GM21423 (cell line): Measurements from ENCODE around the gene FLCN.
"Not testable (repeated sequence)": the region's sequence is repeated elsewhere in the genome, so short reads cannot be mapped to it uniquely, and the experiment has no call there.

Source experiments
- ATAC-seq: cut with Tn5 transposase; IDR thresholded peaks from one replicate; pipeline ENCODE4 v1.9.1; 2021; ENCODE audit warnings: mild to moderate bottlenecking, moderate library complexity; ENCODE audit not compliant: unreplicated experiment

The FLCN gene

DNA sequence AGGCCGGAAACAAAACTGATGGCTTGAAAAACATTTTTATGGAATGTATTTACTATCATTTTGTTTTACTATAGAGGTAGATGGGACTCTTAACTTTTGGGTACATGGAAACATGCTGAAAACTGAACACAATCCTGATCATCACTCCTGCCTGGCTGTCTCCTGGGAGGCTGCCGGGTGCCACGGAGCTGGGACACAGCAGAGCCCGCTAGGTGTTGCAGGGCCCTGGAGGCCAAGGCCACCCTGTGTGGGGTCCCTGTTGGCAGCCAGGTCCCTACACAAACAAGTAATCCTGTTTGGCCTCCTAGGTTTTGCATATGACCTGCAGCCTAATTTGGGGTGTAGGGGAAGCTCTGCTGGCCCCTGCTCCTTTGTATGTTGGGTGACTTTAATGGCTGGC, 48.4 kb downstream of the FLCN start:
- no peak for ATAC-seq

DNA sequence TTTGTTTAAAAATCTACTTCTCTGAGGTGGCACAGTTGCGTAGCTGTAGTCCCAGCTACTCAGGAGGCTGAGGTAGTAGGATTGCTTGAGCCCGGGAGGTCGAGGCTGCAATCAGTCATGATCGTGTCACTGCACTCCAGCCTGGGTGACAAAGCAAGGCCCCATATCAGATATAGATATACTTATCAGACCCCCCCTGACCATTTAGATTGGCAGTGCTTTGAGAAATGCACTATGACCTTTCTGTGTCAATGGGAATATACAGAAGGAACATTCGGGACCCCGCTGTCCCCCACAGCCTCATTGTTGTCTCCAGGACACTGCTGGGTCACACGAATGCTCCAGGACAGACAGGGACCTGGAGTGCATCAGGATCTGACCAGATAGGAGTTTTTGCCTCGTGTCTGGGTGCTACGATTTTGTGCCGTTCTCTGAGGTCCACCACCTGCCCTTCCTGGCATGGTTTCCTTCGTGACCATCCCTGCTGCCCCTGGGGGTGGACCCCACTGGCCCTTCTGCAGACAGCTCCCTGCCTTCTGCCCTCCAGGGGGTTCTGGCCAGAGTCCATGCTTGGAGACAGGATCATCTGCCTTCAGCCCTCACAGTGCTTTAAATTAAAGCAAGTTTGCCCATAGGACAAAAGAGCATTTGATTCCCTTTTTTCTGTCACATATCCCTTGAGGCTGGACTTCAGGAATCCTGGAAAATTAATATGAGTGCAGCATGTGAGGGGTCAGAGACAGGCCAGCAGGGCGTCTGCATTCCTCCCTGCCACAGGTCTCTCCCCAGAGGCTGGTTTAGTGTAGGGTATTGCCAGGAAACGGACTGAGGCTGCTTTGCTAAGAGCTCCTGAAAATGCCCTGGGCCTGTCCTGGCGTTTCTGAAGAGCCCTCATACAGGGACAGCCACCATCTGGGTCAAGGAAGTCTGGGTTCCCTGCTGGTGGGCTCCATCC, 50.1 kb downstream of the FLCN start:
- ATAC-seq = no peak

DNA sequence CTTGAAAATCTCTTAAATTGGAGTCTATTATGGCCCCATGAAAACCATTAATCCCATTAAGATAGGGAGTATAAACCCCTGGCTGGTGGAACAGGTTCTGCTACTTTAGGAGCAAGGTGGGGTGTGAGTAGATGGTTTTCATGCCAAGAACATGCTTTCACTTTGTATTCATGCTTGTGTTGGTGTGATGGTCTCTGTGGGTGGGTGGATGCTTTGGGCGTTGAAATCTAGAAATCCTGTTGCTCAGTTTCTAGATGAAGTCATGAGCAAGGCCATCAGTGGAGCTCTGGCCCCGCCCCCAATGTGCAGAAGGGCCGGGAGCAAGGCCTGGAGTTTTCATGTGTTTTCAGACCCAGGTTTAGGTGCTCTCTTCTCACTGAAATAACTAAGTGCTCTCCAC, 50.9 kb downstream of the FLCN start:
- ATAC-seq = no peak

DNA sequence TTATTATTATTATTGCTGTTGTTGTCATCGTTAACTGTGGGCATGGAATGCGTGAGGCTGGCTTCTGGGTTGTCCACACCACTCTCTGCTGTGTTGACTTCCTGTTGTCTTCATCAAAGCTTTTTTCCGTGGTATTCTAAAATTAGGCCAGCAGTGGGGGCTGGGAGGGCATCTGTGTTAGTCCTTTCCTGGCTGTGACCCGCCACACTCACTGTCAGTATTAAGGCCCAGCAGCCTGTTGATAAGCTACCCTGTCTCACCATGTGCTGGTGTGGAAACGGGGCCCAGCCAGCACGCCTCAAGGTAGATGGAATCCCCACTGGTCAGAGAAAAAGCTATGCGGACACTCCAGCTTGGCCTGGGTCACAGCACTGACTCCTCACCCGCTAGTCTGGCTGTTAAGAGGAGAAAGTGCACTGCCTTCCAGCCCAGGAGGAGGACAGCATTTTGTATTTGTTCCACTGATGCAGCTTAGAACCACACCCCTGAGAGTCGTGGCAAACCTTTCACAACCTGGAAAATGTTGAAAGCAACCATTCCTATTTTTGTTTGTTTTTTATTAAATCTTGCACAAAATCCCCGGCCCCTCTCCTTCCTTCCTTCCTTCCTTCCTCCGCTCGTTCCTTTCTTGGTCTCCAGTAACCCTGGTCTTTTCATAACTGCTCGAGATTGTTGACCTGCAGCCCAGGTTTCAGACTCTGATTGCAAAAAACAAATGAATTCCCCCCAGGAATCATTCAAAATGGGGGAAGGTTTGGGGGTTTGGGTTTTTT, 51.8 kb downstream of the FLCN start:
- ATAC-seq = not testable (repeated sequence)

DNA sequence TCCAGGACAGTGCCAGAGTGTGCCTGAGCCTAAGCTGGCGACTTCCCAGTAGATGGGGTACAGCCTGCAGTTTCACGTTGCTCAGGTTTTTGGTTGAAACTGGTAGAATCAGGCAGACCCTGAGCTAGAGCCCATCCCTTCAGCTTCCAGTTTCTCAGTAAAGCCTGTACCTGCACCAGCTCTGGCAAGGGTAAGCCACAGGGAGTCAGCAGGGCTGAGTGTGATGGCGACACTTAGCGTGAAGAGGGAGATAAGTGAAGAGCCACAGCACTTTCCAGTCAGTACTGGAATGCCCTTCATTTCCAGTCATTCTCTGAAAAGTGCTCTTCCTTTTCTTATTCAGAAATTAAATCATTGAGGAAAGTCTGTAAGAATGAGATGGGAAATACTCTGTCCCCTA, 53.2 kb downstream of the FLCN start:
- ATAC-seq = no peak

DNA sequence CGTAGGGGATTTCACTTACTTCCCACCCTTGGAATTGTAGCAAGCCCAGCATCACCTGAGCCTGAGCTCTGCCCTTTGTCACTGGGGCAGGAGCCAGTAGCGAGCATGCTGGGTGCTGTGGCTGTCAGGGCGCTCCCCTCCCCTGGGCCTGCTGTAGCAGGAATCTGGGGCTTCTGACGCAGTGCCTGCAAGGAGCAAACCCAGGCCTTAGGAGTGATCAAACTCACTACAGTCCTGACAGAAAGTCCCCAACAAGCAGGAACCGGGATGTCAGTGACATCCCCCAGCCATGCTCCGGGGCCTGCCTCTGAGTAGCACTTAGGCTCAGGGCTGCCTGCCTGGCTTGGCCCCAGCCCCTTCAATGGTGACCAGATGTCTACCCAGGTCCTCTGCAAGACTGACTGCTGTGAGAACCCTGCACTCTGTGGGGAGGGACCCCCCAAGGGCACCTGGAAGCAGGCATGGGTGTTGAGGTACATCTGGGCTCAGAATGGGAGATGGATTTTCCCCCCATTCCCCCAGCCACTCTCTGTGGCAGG, 54.3 kb downstream of the FLCN start:
- no peak for ATAC-seq

DNA sequence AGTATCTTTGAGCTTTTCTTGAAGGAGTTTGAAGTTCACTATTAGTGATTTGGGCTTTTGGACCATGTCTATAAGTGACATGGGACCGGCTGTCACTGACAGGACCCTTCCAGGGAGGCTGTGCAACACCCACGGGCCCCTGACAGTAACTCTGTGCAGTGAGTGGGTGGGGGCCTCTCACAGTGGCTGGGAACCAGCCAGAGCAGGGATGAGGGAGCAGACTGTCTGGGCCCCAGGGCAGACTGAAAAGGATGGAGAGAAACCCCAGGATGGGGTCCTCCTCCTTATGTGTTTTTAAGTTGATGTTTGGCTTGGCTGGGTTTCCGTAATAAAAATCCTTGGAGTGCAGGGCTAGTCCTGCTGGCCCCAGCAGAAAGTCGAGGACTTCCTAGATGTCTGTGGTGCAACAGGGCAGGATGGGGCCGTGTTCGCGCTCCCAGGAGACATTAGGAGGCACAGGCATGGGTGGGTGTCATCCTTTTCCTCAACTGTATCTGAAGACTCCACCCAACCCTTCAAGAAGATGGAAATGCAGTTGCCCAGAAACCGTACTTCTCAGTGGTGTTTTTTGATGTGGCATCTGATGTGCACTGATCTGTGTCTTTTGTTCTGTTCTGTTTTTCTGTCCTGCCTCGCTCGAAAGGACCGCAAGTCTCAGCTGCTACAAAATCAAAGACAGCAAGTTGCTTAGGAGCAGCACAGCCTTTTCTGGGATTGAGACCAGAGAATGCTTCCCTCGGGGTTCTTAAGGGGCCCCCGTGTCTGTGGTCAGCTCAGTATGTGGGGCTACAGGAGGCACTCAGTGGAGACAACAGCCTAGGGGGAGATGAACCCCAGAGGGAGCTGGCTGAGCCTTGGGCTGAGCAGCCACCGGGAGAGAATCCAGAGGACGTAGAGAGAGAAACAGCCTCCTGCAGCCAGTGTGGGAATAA, 55.0 kb downstream of the FLCN start:
- no peak for ATAC-seq

DNA sequence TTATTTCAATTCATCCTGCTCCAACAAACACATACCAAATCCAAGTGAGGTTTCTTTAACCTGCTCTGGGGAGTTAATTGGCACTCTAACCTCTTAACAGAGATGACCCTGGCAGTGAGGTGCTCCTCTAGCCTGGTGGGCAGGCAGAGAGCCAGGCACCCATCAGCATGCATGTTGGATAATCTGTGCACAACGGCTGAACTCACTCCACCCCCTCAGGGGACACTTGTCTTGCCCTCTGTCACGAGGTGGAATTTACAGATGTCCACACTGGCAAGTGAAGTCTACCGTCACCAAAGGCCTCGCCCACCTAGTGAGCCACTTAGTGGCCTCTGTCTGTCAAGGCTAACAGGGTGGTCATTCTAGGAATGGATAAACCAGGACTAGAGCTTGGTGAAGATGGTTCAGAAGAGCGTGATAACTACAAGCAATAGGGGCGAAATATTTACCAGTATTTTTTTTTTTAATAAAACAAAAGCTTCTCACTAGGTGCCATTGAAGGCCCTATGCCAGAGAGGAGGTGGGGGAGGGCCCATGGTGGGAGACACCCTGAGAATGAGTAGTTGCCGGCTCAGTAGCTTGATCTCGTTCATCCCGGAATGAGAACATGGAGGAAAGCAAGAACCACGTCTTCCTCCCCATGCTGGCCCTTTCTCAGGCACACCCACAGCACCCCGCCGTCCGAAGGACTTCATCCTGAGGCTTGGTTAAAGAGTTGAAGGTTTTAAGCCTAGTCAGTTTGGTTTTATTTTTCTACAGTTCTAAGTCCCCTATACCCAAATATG, 56.0 kb downstream of the FLCN start:
- ATAC-seq = no peak

DNA sequence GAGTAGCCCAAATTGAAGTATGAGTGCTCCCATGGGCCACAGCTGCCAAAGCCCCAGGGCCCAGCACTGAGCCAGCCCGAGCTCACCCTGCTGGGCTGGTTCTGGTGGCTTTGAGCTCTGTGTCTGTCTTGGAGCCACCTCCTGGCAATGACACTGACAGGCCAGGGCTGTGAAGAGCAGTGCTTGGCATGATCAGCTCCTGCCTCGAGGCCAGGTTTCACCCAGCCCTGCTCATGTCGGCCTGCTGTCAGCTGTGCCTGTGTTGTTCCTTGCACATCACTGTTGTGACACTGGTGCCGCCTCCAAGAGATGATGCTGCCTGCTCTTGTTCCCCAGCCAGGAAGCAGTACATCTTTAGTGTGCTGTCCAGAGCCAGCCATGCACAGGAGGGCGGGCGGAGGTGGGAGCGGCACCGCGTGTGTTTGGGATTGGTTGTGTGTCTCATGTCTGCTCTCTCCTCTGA, 56.8 kb downstream of the FLCN start:
- no peak for ATAC-seq

DNA sequence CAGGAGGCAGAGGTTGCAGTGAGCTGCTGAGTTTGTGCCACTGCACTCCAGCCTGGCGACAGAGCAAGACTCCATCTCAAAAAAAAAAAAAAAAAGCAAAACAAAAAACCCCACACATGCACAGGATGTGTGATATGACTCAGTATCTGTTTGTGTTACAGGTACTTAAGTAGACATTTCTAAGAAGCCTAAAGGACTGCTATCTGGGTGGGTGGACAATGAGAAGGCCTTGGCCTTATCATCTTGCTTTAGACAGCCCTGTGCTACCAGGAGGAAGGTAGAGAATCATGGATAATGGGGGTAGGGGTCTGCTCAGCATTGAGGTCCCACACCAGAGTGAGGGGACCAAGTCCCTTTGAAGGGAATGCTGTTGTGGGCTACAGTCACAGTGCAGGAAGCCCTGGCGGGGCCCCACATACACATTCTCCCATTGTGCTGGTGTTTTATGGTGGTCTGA, 57.6 kb downstream of the FLCN start:
- ATAC-seq = no peak

DNA sequence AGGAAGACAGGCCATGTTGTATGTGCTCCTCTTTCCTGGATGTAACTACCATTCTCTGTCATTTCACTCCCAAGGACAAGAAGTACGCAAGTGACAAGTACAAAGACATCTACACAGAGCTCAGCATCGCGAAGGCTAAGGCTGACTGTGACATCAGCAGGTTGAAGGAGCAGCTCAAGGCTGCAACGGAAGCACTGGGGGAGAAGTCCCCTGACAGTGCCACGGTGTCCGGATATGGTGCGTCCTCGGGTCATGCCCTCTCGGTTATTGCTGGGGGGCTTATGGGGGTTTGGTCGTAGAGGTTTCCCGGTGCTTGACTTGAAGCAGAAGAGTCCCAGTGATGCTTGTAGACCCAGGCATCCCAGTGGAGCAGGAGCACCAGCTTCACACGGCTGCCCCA, 59.8 kb downstream of the FLCN start:
- ATAC-seq = no peak

DNA sequence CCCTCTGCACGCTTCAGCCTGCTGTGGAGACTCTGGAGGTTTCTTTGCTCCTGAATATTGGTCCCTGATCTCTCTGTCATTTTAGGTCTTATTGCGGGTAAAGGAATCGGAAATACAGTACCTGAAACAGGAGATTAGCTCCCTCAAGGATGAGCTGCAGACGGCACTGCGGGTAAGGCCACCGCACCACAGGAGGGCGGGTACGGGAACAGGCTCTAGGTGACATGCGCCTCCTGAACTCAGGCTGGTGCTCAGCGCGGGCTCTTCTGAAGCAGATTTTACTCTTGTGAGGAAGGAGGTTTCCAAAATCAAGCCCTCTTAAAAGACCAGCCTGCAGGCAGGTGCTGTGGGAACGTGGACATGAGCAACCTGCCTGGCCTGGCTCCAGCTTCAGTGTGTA, 60.6 kb downstream of the FLCN start:
- ATAC-seq = no peak

DNA sequence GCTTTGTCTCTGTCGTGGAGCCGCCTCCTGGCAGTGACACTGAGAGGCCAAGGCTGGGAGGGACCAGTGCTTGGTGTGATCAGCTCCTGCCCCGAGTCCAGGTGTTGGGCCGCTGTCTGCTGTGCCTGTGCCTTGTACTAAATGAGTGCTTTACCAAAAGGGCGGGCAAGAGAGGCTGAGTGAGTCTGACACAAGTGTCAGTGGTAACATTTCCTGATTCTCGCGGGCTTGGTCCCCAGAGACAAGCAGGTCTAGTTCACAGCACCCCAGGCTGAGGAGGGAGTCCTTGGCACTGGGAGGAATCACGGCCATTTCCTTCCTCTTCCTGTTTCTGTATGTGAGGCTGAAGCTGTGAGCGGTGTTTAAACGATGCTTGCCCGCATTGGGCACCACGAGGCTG, 61.1 kb downstream of the FLCN start:
- peak; percentile 37 for ATAC-seq

DNA sequence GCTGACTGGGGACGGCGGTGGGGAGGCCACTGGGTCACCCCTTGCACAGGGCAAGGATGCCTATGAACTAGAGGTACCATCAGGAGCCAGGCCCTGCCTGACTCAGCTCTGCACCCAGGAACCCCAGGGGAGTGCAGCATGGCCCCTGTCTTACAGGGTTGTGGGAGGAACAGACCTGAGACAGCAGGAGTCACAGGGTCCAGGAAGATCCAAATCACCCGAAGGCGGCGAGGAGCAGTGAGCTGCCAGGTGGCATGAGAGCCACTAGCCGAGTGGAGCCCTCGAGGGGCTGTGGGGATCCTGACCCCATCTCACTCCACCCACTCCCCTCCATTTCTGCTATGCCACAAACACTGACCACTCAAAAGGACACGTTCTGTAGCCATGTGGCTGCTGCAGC, 61.6 kb downstream of the FLCN start:
- no peak for ATAC-seq

DNA sequence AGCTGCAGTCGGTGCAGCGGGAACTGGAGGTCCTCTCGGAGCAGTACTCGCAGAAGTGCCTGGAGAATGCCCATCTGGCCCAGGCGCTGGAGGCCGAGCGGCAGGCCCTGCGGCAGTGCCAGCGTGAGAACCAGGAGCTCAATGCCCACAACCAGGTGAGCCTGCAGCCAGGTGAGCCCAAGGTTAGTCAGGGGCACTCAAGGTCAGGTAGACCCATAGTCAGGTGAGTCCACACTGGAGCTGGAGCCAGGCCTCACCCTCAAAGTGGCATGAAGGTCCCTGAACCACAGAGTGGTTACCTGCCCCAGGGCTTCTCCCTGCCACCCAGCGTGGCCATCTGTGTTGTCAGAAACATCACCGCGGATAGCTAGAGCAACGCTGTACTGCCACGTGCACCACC, 63.0 kb downstream of the FLCN start:
- ATAC-seq = no peak

DNA sequence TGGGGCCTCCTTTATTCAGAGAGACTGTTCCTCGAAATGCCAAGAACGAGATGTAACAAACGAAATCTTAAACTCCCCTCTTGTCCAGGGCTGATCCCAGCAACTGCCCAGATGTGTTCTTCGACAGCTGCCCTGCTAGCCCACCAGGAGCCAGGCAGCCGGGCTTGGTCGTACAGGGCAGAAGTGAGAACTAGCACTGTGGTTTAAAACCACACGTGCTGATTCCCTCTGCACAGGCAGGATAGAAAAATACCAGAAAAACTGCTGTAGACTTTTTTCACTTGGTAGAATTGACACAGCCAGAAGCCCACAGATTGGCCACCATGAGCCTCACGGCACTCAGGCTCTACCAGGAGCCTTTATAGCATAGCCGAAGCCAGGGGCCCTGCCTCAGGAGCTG, 64.0 kb downstream of the FLCN start:
- ATAC-seq = no peak

DNA sequence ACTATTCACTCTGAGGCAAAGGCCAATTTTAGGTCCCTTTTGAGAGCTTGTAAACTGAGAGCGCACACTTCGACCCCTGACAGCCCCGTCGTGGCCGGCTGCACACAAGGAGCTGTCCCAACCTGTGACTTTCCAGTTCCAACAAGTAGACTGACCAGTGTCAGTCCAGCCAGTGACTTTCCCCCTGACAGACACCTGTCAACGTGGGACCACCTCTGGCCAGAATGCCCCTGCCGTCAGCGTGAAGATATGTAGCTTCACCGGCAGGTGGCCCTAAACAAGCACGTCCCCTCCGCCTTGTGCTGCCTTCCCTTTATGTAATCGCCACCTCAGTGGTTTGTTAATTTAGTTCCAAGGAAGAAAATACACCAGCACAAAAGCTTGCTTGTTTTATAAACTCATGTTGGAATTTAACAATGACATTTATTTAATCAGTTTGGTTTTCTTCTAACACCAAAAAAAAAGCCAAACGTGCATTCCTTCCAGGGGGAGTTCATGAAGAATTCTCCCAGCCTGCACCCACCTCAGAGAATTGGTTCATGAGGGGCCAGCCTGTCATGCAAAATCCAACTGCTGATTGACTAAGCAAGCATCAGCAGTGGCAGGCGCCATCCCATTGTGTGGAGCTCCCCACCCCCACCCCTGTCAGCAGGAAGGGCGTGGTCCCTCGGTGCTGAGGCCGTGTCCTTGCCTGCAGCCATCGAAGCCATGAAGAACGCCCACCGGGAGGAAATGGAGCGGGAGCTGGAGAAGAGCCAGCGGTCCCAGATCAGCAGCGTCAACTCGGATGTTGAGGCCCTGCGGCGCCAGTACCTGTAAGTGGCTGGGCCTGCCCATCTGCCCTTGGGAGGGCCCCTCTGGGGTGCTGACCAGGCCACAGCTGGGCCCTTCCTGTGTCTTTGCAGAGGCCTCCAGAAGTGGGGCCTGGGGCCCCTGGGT, 64.7 kb downstream of the FLCN start:
- ATAC-seq = no peak

DNA sequence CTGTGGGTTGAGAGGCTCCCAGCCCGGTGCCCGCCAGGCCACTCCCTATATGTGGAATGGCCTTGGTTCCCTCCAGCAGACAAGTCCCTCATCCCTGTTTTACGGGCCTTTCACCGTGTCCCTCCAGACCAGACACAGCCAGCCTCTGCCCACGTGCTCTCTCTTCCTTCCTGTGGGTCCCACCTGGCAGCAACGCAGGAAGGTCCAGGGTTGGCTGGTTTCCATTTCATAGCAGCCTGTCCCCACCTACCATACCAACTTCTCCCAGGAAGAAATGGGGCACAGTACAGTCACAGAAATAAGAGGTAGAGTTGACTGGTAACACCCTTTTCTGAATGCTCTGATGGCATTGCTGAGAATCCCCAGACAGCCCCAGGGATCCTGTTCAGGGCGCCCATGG, 65.8 kb downstream of the FLCN start:
- ATAC-seq = no peak
